A673 (cell line): ENCODE results near the gene CTAG2. TPM values are rescaled to one million over a fixed set of nuclear protein-coding genes. Genes with fewer than 3 reads are reported as not detected.

Experiments
- BruUV-seq: library from RNA; stranded (reverse); fragments of 400-500 nt; replicated peaks from 2 replicates; lab custom pipeline; 2021; lab: Mats Ljungman, UMichigan
- CTCF ChIA-PET: fragments of 300-600 bp; sonication (Branson Sonifier 250); formaldehyde crosslinking; loops from one replicate; lab custom pipeline; 2022; ENCODE audit warnings: antibody characterized with exemption; lab: Charles Lee
- POLR2A ChIA-PET: fragments of 300-600 bp; sonication (Branson Sonifier 250); formaldehyde crosslinking; loops from one replicate; lab custom pipeline; 2022; ENCODE audit warnings: antibody characterized with exemption; ENCODE audit not compliant: low non-redundant PET; lab: Charles Lee
- DNase-seq: peaks from one replicate; pipeline ENCODE4 v3.0.0-alpha.2; 2015; ENCODE audit warnings: low spot score
- H3K27ac ChIP-seq: fragments of 200-600 bp; sonication (generic); 2 replicates; pipeline ENCODE4 v1.5.1; 2016; ENCODE audit warnings: mixed run types, low read depth, mild to moderate bottlenecking, mixed read lengths, antibody characterized with exemption, low read length; ENCODE audit not compliant: poor library complexity, severe bottlenecking
- H3K27me3 ChIP-seq: fragments of 200-600 bp; sonication (generic); replicated peaks from 2 replicates; pipeline ENCODE4 v1.6.1; 2017; ENCODE audit warnings: mixed run types, low read depth, mild to moderate bottlenecking, mixed read lengths, antibody characterized with exemption, low read length; ENCODE audit not compliant: insufficient read depth, poor library complexity
- H3K36me3 ChIP-seq: fragments of 200-600 bp; sonication (generic); 2 replicates; pipeline ENCODE4 v1.6.1; 2016; ENCODE audit warnings: mixed run types, mild to moderate bottlenecking, mixed read lengths, antibody characterized with exemption, low read length; ENCODE audit not compliant: insufficient read depth, poor library complexity, severe bottlenecking
- H3K4me1 ChIP-seq: fragments of 200-600 bp; sonication (generic); 2 replicates; pipeline ENCODE4 v1.6.1; 2017; ENCODE audit warnings: mixed run types, mild to moderate bottlenecking, mixed read lengths, antibody characterized with exemption, low read length; ENCODE audit not compliant: insufficient read depth, poor library complexity, severe bottlenecking
- H3K4me3 ChIP-seq: fragments of 200-600 bp; sonication (generic); 2 replicates; pipeline ENCODE4 v1.5.1; 2016; ENCODE audit warnings: low read depth, mixed run types, mild to moderate bottlenecking, mixed read lengths, low read length; ENCODE audit not compliant: poor library complexity, severe bottlenecking
- H3K9me3 ChIP-seq: fragments of 200-600 bp; sonication (generic); 2 replicates; pipeline ENCODE4 v1.6.1; 2016; ENCODE audit warnings: mixed run types, low read depth, mild to moderate bottlenecking, mixed read lengths, antibody characterized with exemption, low read length; ENCODE audit not compliant: poor library complexity, severe bottlenecking
- CTCF ChIP-seq: fragments of 300-800, 200-600 bp; sonication (generic); conservative IDR thresholded peaks from 2 replicates; pipeline ENCODE4 v1.5.1; 2017; ENCODE audit warnings: low read depth, mild to moderate bottlenecking, antibody characterized with exemption, low read length, moderate library complexity, mixed read lengths
- EZH2 ChIP-seq: fragments of 200-600 bp; sonication (generic); IDR thresholded peaks from 2 replicates; pipeline ENCODE4 v1.6.1; 2017; ENCODE audit warnings: borderline replicate concordance, low read depth, mild to moderate bottlenecking, mixed read lengths, antibody characterized with exemption, low read length; ENCODE audit not compliant: poor library complexity, severe bottlenecking
- intact Hi-C: fragments of 100-400 bp; cut with micrococcal nuclease; formaldehyde crosslinking; loops from one replicate; pipeline ENCODE4 v1.10.0; 2022; ENCODE audit not compliant: unreplicated experiment
- total RNA-seq: library from RNA; stranded (reverse); gene quantifications from 2 replicates; pipeline ENCODE4 v1.2.3, GENCODE V29; 2021

The CTAG2 gene
- total RNA-seq, 1 experiment from 2014 or later, result not detected

GRCh38 chrX:154661899-154662298, 8.5 kb upstream of the CTAG2 start:
- ChIA-PET POLR2A (no interaction called here), CTCF (no interaction called here)
- DNase-seq, result no peak
- no peak for TF ChIP-seq EZH2
- TF ChIP-seq CTCF, result no peak
- Histone ChIP-seq H3K36me3 (no peaks in the 10 kb centered on the region), H3K4me3 (no peak overlapping the region), H3K27ac (no peak overlapping the region), H3K27me3 (no peaks in the 10 kb centered on the region), H3K9me3 (no peaks in the 10 kb centered on the region), H3K4me1 (no peaks in the 10 kb centered on the region)
- intact Hi-C loops, result no loop called here
- no TSS peak for BruUV-seq

- intact Hi-C loops, result no loop called here
These were observed 7.8 kb upstream of the CTAG2 start for GRCh38 chrX:154661170-154661569.

GRCh38 chrX:154660541-154660940, 7.2 kb upstream of the CTAG2 start:
- H3K4me3 ChIP-seq, result no peak overlapping the region
- intact Hi-C loops, result no loop called here
- no peaks in the 10 kb centered on the region for H3K9me3 ChIP-seq
- BruUV-seq, result no TSS peak
- H3K36me3 ChIP-seq, result no peaks in the 10 kb centered on the region
- no peaks in the 10 kb centered on the region for H3K4me1 ChIP-seq
- ChIA-PET CTCF (no interaction called here), POLR2A (no interaction called here)
- DNase-seq, result no peak
- TF ChIP-seq CTCF (no peak), EZH2 (no peak)
- H3K27ac ChIP-seq, result no peak overlapping the region
- H3K27me3 ChIP-seq, result no peaks in the 10 kb centered on the region

More at GRCh38 chrX:154661170-154661569, 7.8 kb upstream of the CTAG2 start:
- no peak overlapping the region for H3K27ac ChIP-seq
- H3K9me3 ChIP-seq, result no peaks in the 10 kb centered on the region
- no peaks in the 10 kb centered on the region for H3K27me3 ChIP-seq
- DNase-seq, result no peak
- CTCF ChIA-PET, result no interaction called here
- H3K4me3 ChIP-seq, result no peak overlapping the region
- H3K4me1 ChIP-seq, result no peaks in the 10 kb centered on the region
- no peaks in the 10 kb centered on the region for H3K36me3 ChIP-seq
- TF ChIP-seq CTCF (no peak), EZH2 (no peak)
- no TSS peak for BruUV-seq
- POLR2A ChIA-PET, result no interaction called here
